Hepatocyte (in vitro differentiated cells): Measurements from ENCODE around the gene ZNF407. TPM values are rescaled to one million over a fixed set of nuclear protein-coding genes. Genes with fewer than 3 reads are reported as not detected.

Experiments used
- DNase-seq: peaks from one replicate; pipeline ENCODE4 v3.0.0-alpha.2; 2016; ENCODE audit warnings: low spot score
- H2AFZ ChIP-seq: fragments of 200-600 bp; sonication (generic); 2 replicates; pipeline ENCODE4 v1.6.0; 2016; ENCODE audit warnings: antibody characterized with exemption, mild to moderate bottlenecking
- H3K27ac ChIP-seq: fragments of 200-600 bp; sonication (generic); 2 replicates; pipeline ENCODE4 v1.5.1; 2016; ENCODE audit warnings: mild to moderate bottlenecking
- H3K27me3 ChIP-seq: fragments of 200-600 bp; sonication (generic); 2 replicates; pipeline ENCODE4 v1.6.1; 2016
- H3K36me3 ChIP-seq: fragments of 200-600 bp; sonication (generic); replicated peaks from 2 replicates; pipeline ENCODE4 v1.5.1; 2016; ENCODE audit warnings: low read depth; ENCODE audit not compliant: insufficient read depth
- H3K4me1 ChIP-seq: fragments of 200-600 bp; sonication (generic); 2 replicates; pipeline ENCODE4 v1.5.1; 2016; ENCODE audit warnings: mild to moderate bottlenecking, moderate library complexity; ENCODE audit not compliant: insufficient read depth
- H3K4me2 ChIP-seq: fragments of 200-600 bp; sonication (generic); 2 replicates; pipeline ENCODE4 v1.6.0; 2016
- H3K4me3 ChIP-seq: fragments of 200-600 bp; sonication (generic); 2 replicates; pipeline ENCODE4 v1.5.1; 2016; ENCODE audit warnings: mild to moderate bottlenecking
- H3K79me2 ChIP-seq: fragments of 200-600 bp; sonication (generic); 2 replicates; pipeline ENCODE4 v1.6.0; 2017; ENCODE audit warnings: mild to moderate bottlenecking
- H3K9me2 ChIP-seq: fragments of 200-600 bp; sonication (generic); replicated peaks from 2 replicates; pipeline ENCODE4 v1.6.0; 2017; ENCODE audit warnings: mild to moderate bottlenecking; ENCODE audit not compliant: insufficient read depth
- H3K9me3 ChIP-seq: fragments of 200-600 bp; sonication (generic); 2 replicates; pipeline ENCODE4 v1.5.1; 2016; ENCODE audit warnings: low read depth, mild to moderate bottlenecking
- H4K20me1 ChIP-seq: fragments of 200-600 bp; sonication (generic); 2 replicates; pipeline ENCODE4 v1.6.0; 2016; ENCODE audit warnings: mild to moderate bottlenecking; ENCODE audit not compliant: insufficient read depth, poor library complexity, severe bottlenecking
- CTCF ChIP-seq: fragments of 200-600 bp; sonication (generic); IDR thresholded peaks from 2 replicates; pipeline ENCODE4 v1.5.1; 2016; ENCODE audit warnings: antibody characterized with exemption, mild to moderate bottlenecking; ENCODE audit not compliant: poor library complexity
- EZH2 ChIP-seq: fragments of 200-600 bp; sonication (generic); IDR thresholded peaks from 2 replicates; pipeline ENCODE4 v1.6.1; 2016; ENCODE audit warnings: antibody characterized with exemption, mild to moderate bottlenecking, borderline replicate concordance
- EZH2phosphoT487 ChIP-seq: fragments of 200-600 bp; sonication (generic); IDR thresholded peaks from one replicate; pipeline ENCODE4 v1.6.1; 2018; ENCODE audit warnings: antibody characterized with exemption, mild to moderate bottlenecking, low read depth, moderate library complexity; ENCODE audit not compliant: unreplicated experiment, severe bottlenecking
- WGBS: methylation state at CpG from one replicate; pipeline ENCODE4 v1.1.6; 2016; ENCODE audit warnings: low lambda C conversion rate; ENCODE audit errors: missing lambda C conversion rate; 5-methylcytosine and 5-hydroxymethylcytosine counted together
- polyA plus RNA-seq: library from polyadenylated mRNA; unstranded; fragments of >200 nt; fragmentation: Nextera tagmentation; extraction: Ambion mirVana; gene quantifications from 2 replicates; pipeline ENCODE4 v1.2.1, GENCODE V29; 2016
- total RNA-seq: library from RNA; depleted of rRNA; stranded (reverse); fragments of >200 nt; gene quantifications from 2 replicates; pipeline ENCODE4 v1.2.3, GENCODE V29; 2014

Gene ZNF407
- total and polyA plus RNA-seq, 2 experiments from 2014 or later: 3.2 to 12.4 TPM

- no peaks in the 10 kb centered on the region for H3K9me2 ChIP-seq
- H3K27me3 ChIP-seq: no peaks in the 10 kb centered on the region
- TF ChIP-seq EZH2: no peak
- no peak for TF ChIP-seq EZH2phosphoT487
- no peak for TF ChIP-seq CTCF
- H3K4me3 ChIP-seq: no peak overlapping the region
- DNase-seq: no peak
- H3K36me3 ChIP-seq: no peaks in the 10 kb centered on the region
- H3K4me2 ChIP-seq: no peak overlapping the region
- H3K9me3 ChIP-seq: no peaks in the 10 kb centered on the region
- no peaks in the 10 kb centered on the region for H3K4me1 ChIP-seq
- H3K79me2 ChIP-seq: no peaks in the 10 kb centered on the region
- H2AFZ ChIP-seq: no peak overlapping the region
- H3K27ac ChIP-seq: no peak overlapping the region
- WGBS: 82% methylated on average over 5 of the region's 5 CpGs
- no peaks in the 10 kb centered on the region for H4K20me1 ChIP-seq
Observed at GRCh38 chr18:74869904-74870863, 272.5 kb downstream of the ZNF407 start.

GRCh38 chr18:74870950-74871349 lies 273.3 kb downstream of the ZNF407 start:
- TF ChIP-seq CTCF: no peak
- TF ChIP-seq EZH2phosphoT487: no peak
- no peak for TF ChIP-seq EZH2
- H2AFZ ChIP-seq: no peak overlapping the region
- H3K27ac ChIP-seq: no peak overlapping the region
- no peaks in the 10 kb centered on the region for H3K9me3 ChIP-seq
- H4K20me1 ChIP-seq: no peaks in the 10 kb centered on the region
- no peaks in the 10 kb centered on the region for H3K27me3 ChIP-seq
- no peak for DNase-seq
- H3K4me3 ChIP-seq: no peak overlapping the region
- no peaks in the 10 kb centered on the region for H3K9me2 ChIP-seq
- no peaks in the 10 kb centered on the region for H3K79me2 ChIP-seq
- no peak overlapping the region for H3K4me2 ChIP-seq
- WGBS: 83% methylated on average over 5 of the region's 5 CpGs
- no peaks in the 10 kb centered on the region for H3K4me1 ChIP-seq
- no peaks in the 10 kb centered on the region for H3K36me3 ChIP-seq

- no peak for DNase-seq
- Histone ChIP-seq H2AFZ (no peak overlapping the region), H3K4me3 (no peak overlapping the region), H4K20me1 (no peaks in the 10 kb centered on the region), H3K27me3 (no peaks in the 10 kb centered on the region), H3K9me2 (no peaks in the 10 kb centered on the region), H3K4me1 (no peaks in the 10 kb centered on the region), H3K27ac (no peak overlapping the region), H3K36me3 (no peaks in the 10 kb centered on the region), H3K9me3 (no peaks in the 10 kb centered on the region), H3K4me2 (no peak overlapping the region), H3K79me2 (no peaks in the 10 kb centered on the region)
- TF ChIP-seq EZH2 (no peak), EZH2phosphoT487 (no peak), CTCF (no peak)
- 76% methylated on average over 3 of the region's 3 CpGs for WGBS
Observed at GRCh38 chr18:74873629-74874028, 276.0 kb downstream of the ZNF407 start.
